Smooth muscle cell (in vitro differentiated cells): ENCODE measurements around the gene JUNB. TPM values are rescaled to one million over a fixed set of nuclear protein-coding genes. Genes with fewer than 3 reads are reported as not detected.

ENCODE experiments used
- DNase-seq: peaks from one replicate; lab custom pipeline; 2025; ENCODE audit not compliant: unreplicated experiment; lab: John Stamatoyannopoulos, UW
- H2AFZ ChIP-seq: fragments of 200-600 bp; sonication (generic); 2 replicates; pipeline ENCODE4 v1.6.0; 2016; ENCODE audit warnings: antibody characterized with exemption, low read depth, mild to moderate bottlenecking
- H3F3A ChIP-seq: fragments of 200-600 bp; sonication (generic); 2 replicates; pipeline ENCODE4 v1.6.0; 2017; ENCODE audit warnings: antibody characterized with exemption, low read depth
- H3K27ac ChIP-seq: fragments of 200-600 bp; sonication (generic); 2 replicates; pipeline ENCODE4 v1.5.1; 2016; ENCODE audit warnings: low read depth, mild to moderate bottlenecking
- H3K27me3 ChIP-seq: fragments of 200-600 bp; sonication (generic); 2 replicates; pipeline ENCODE4 v1.6.1; 2016; ENCODE audit warnings: low read depth, mild to moderate bottlenecking
- H3K36me3 ChIP-seq: fragments of 200-600 bp; sonication (generic); 2 replicates; pipeline ENCODE4 v1.5.1; 2016; ENCODE audit warnings: low read depth
- H3K4me1 ChIP-seq: fragments of 200-600 bp; sonication (generic); 2 replicates; pipeline ENCODE4 v1.5.1; 2016; ENCODE audit warnings: low read depth
- H3K4me2 ChIP-seq: fragments of 200-600 bp; sonication (generic); 2 replicates; pipeline ENCODE4 v1.6.0; 2016; ENCODE audit warnings: mild to moderate bottlenecking
- H3K4me3 ChIP-seq: fragments of 200-600 bp; sonication (generic); 2 replicates; pipeline ENCODE4 v1.5.1; 2016; ENCODE audit warnings: mild to moderate bottlenecking
- H3K79me2 ChIP-seq: fragments of 200-600 bp; sonication (generic); 2 replicates; pipeline ENCODE4 v1.6.0; 2016; ENCODE audit warnings: low read depth, mild to moderate bottlenecking
- H3K9ac ChIP-seq: fragments of 200-600 bp; sonication (generic); 2 replicates; pipeline ENCODE4 v1.6.0; 2016; ENCODE audit warnings: low read depth
- H3K9me3 ChIP-seq: fragments of 200-600 bp; sonication (generic); replicated peaks from 2 replicates; pipeline ENCODE4 v1.5.1; 2016; ENCODE audit warnings: low read depth
- H4K20me1 ChIP-seq: fragments of 200-600 bp; sonication (generic); 2 replicates; pipeline ENCODE4 v1.6.0; 2016; ENCODE audit warnings: low read depth
- WGBS: methylation state at CpG from one replicate; pipeline ENCODE4 v1.1.7; 2016; ENCODE audit warnings: low lambda C conversion rate; 5-methylcytosine and 5-hydroxymethylcytosine counted together
- polyA plus RNA-seq: library from polyadenylated mRNA; unstranded; fragments of >200 nt; fragmentation: Nextera tagmentation; extraction: Ambion mirVana; gene quantifications from 2 replicates; pipeline ENCODE4 v1.2.1, GENCODE V29; 2016
- total RNA-seq: library from RNA; depleted of rRNA; stranded (reverse); fragments of >200 nt; gene quantifications from 2 replicates; pipeline ENCODE4 v1.2.3, GENCODE V29; 2014
- TF ChIP-seq, protein P1 (sequence below): fragments of 200-600 bp; sonication (generic); IDR thresholded peaks from 2 replicates; pipeline ENCODE4 v1.5.1; 2017; ENCODE audit warnings: borderline replicate concordance, mild to moderate bottlenecking, antibody characterized with exemption; ENCODE audit not compliant: insufficient read depth, poor library complexity, severe bottlenecking

JUNB gene
- total and polyA plus RNA-seq, 2 experiments from 2014 or later, result 687 to 1,575 TPM

- Histone ChIP-seq H3K79me2 (peaks cover 20% of the 10 kb centered on the region), H4K20me1 (peaks cover 24% of the 10 kb centered on the region), H3K9ac (peak overlapping the region; percentile 99), H2AFZ (no peak overlapping the region), H3K27me3 (no peaks in the 10 kb centered on the region), H3K36me3 (no peaks in the 10 kb centered on the region), H3K4me1 (peaks cover 22% of the 10 kb centered on the region), H3K4me3 (peak overlapping the region; percentile 98), H3K4me2 (peak overlapping the region; percentile 93), H3F3A (peaks cover 41% of the 10 kb centered on the region), H3K9me3 (no peaks in the 10 kb centered on the region), H3K27ac (peak overlapping the region; percentile 96)
- WGBS, result under 1% methylated on average over 22 of the region's 22 CpGs
- no peak for DNase-seq
- TF ChIP-seq, protein P1, sequence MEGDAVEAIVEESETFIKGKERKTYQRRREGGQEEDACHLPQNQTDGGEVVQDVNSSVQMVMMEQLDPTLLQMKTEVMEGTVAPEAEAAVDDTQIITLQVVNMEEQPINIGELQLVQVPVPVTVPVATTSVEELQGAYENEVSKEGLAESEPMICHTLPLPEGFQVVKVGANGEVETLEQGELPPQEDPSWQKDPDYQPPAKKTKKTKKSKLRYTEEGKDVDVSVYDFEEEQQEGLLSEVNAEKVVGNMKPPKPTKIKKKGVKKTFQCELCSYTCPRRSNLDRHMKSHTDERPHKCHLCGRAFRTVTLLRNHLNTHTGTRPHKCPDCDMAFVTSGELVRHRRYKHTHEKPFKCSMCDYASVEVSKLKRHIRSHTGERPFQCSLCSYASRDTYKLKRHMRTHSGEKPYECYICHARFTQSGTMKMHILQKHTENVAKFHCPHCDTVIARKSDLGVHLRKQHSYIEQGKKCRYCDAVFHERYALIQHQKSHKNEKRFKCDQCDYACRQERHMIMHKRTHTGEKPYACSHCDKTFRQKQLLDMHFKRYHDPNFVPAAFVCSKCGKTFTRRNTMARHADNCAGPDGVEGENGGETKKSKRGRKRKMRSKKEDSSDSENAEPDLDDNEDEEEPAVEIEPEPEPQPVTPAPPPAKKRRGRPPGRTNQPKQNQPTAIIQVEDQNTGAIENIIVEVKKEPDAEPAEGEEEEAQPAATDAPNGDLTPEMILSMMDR, result no peak
These were observed 1.6 kb downstream of the JUNB start for GRCh38 chr19:12792853-12793289.

DNA sequence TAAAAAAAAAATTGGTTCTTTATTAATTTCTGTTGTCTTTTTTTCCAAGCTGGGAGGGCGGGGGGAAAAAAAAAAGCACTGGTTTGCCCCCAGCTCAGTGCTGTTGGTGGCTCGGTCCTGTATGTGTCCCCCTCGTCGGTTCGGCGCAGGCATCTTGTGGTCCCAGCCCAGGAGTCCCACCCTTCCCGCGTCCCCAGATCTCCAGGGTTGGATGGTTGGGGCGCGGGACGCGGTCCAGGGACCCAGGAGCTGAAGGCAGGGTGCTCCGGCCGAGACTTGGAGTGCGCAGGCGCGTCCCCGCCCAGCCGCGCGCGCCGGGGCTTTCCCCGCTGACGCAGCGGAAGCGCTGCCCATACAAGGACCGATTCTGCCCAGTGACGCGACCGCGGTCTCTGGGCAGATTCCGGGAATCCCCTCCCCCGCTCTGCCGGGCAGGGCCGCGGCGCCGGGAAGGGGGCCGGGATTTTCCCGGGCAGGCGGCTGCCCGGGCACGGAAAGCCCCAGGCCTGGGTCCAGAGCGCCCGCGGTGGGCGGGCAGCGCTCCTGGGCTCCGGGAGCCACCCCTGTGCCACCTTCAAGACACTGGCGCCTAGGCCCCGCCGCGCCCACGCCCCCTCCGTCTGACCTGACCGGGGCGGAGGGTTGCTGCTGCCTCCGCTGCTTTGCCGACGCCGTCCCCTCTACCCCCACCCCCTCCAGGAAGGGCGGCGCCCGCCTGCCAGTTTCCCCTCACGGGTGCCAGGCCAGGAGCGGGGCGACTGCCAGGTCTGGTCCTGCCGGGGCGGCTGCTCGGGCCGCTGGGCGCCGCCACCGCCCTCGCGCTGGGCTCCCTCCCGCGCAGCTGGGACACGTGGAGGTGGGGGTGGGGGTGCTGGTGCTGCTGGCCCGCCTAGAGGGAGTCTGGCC lies 2.3 kb downstream of the JUNB start:
- peak overlapping the region; percentile 96 for H3K27ac ChIP-seq
- TF ChIP-seq, protein P1, result no peak
- no peak overlapping the region for H2AFZ ChIP-seq
- H3K79me2 ChIP-seq, result peaks cover 20% of the 10 kb centered on the region
- under 1% methylated on average over 76 of the region's 81 CpGs for WGBS
- peak overlapping the region; percentile 93 for H3K4me2 ChIP-seq
- peaks cover 15% of the 10 kb centered on the region for H3K4me1 ChIP-seq
- H3K9ac ChIP-seq, result peak overlapping the region; percentile 99
- DNase-seq, result peak; percentile 89
- peak overlapping the region; percentile 98 for H3K4me3 ChIP-seq
- H4K20me1 ChIP-seq, result peaks cover 24% of the 10 kb centered on the region
- no peaks in the 10 kb centered on the region for H3K9me3 ChIP-seq
- peaks cover 34% of the 10 kb centered on the region for H3F3A ChIP-seq
- no peaks in the 10 kb centered on the region for H3K36me3 ChIP-seq
- H3K27me3 ChIP-seq, result no peaks in the 10 kb centered on the region

- H3K79me2 ChIP-seq, result peaks cover 20% of the 10 kb centered on the region
- TF ChIP-seq, protein P1, result no peak
- peaks cover 24% of the 10 kb centered on the region for H4K20me1 ChIP-seq
- H3K4me3 ChIP-seq, result peak overlapping the region; percentile 98
- WGBS, result 55% methylated on average over 7 of the region's 7 CpGs
- H3K27me3 ChIP-seq, result no peaks in the 10 kb centered on the region
- no peak overlapping the region for H2AFZ ChIP-seq
- H3K9ac ChIP-seq, result peak overlapping the region; percentile 99
- no peaks in the 10 kb centered on the region for H3K36me3 ChIP-seq
- DNase-seq, result no peak
- no peaks in the 10 kb centered on the region for H3K9me3 ChIP-seq
- peaks cover 9% of the 10 kb centered on the region for H3K4me1 ChIP-seq
- peak overlapping the region; percentile 93 for H3K4me2 ChIP-seq
- peak overlapping the region; percentile 96 for H3K27ac ChIP-seq
- H3F3A ChIP-seq, result peaks cover 31% of the 10 kb centered on the region
These were observed 3.1 kb downstream of the JUNB start for GRCh38 chr19:12794196-12794941.
